IPS-15b (cell line): Measurements from ENCODE around the gene SMYD3.
"Not testable (repeated sequence)": the region's sequence is repeated elsewhere in the genome, so short reads cannot be mapped to it uniquely, and the experiment has no call there.

Source experiments
- H3K27me3 ChIP-seq: one replicate; pipeline ENCODE4 v1.6.1; 2013; ENCODE audit warnings: low read length; ENCODE audit not compliant: control insufficient read depth, insufficient read depth
- H3K36me3 ChIP-seq: one replicate; pipeline ENCODE4 v1.6.1; 2013; ENCODE audit warnings: low read length; ENCODE audit not compliant: control insufficient read depth, insufficient read depth
- H3K4me1 ChIP-seq: one replicate; pipeline ENCODE4 v1.6.1; 2013; ENCODE audit warnings: mild to moderate bottlenecking, low read length; ENCODE audit not compliant: control insufficient read depth, insufficient read depth
- H3K4me3 ChIP-seq: one replicate; pipeline ENCODE4 v1.5.1; 2013; ENCODE audit warnings: low read depth, low read length
- H3K9ac ChIP-seq: one replicate; pipeline ENCODE4 v1.6.1; 2013; ENCODE audit warnings: low read depth, mild to moderate bottlenecking, low read length
- H3K9me3 ChIP-seq: one replicate; pipeline ENCODE4 v1.6.1; 2013; ENCODE audit warnings: mild to moderate bottlenecking, low read length; ENCODE audit not compliant: control insufficient read depth, insufficient read depth

SMYD3 gene

DNA sequence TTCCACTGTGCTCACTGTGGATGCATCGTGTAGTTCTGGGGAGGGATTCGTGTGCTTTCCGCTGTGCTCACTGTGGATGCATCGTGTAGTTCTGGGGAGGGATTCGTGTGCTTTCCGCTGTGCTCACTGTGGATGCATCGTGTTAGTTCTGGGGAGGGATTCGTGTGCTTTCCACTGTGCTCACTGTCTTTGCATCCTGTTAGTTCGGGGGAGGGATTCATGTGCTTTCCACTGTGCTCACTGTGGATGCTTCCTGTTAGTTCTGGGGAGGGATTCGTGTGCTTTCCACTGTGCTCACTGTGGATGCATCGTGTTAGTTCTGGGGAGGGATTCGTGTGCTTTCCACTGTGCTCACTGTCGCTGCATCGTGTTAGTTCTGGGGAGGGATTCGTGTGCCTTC lies 435.1 kb downstream of the SMYD3 start:
- H3K4me1 ChIP-seq, result peaks cover 11% of the 10 kb centered on the region
- not testable (repeated sequence) for H3K9ac ChIP-seq, H3K9me3 ChIP-seq, H3K27me3 ChIP-seq, H3K36me3 ChIP-seq, H3K4me3 ChIP-seq

GRCh38 chr1:246071561-246071960 lies 435.5 kb downstream of the SMYD3 start:
- not testable (repeated sequence) for H3K9me3 ChIP-seq, H3K36me3 ChIP-seq, H3K4me3 ChIP-seq, H3K27me3 ChIP-seq, H3K9ac ChIP-seq, H3K4me1 ChIP-seq

DNA sequence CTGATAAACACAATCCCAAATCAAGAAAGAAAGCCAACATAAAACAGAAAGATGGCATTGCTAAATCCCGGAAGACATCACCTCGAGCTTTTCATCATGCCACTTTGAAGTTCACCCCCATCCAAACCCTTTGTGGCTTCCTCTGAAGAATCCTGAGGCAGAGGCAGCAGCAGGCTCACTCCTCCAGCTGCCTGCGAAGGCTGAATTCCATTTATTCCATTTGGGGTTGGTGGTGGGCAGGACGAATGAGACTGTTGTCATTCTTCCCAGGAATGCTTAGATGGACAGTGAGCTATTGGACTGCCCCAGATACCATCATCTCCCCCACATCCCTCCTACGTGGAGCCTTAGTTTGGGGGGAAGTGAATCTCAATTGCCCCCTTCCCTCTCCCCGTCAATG lies 437.5 kb downstream of the SMYD3 start:
- Histone ChIP-seq H3K27me3 (no peaks in the 10 kb centered on the region), H3K4me1 (peaks cover 26% of the 10 kb centered on the region), H3K9ac (no peak overlapping the region), H3K36me3 (no peaks in the 10 kb centered on the region), H3K9me3 (no peaks in the 10 kb centered on the region), H3K4me3 (no peak overlapping the region)

DNA sequence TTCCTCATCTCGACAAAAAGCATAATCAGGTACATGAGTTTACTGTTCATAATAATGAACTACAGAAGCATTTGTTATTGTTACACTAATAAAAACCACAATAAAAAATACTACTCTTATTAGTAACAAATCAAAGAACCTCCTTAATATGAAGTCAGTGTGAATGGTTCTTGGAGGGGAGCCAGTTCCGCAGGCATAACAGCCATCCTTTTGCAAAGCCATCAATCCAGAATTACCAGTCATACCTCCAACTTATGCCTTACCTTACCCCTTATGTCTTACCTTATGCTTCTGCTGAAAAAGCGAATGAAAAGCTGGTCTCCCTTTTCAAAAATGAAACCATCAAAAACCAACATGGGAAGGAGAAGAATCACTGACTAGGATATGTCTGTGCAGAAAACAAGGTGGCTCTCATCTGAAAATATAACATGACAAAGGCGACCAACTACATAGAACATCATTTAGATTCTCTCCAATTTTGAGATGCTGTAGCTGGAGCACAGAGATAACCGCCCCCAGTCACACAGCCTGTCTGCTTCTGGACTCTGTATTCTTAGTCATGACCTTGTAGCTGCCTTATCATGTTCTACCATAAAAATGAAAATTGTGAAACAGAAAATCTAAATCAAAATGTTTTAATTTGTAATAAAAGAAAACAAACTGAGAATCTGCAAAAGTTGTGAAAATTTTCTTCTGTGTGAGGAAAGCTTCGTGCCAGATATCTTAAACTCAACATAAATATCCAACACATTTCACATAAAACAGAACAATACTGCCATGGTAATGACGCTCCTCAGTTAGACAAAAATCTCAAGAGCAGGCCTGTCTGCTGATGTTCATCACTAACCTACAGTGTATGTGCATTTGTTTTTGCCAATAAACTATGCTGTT lies 438.2 kb downstream of the SMYD3 start:
- Histone ChIP-seq H3K27me3 (no peaks in the 10 kb centered on the region), H3K4me3 (no peak overlapping the region), H3K36me3 (no peaks in the 10 kb centered on the region), H3K9me3 (no peaks in the 10 kb centered on the region), H3K9ac (no peak overlapping the region), H3K4me1 (peaks cover 26% of the 10 kb centered on the region)

DNA sequence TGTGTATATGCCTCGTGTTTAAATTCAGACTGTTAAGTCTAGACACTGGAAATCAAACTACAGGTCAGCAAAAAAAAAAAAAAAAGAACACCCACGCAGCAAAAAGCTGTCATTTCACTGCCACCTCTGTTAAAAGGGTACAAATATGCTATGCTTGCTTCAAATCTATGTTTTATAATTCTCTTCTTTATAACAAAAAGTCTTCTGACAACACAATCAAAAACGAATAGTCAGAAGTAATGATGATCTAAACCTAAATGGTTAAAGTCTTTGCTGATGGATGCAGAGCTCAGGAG lies 438.9 kb downstream of the SMYD3 start:
- no peaks in the 10 kb centered on the region for H3K36me3 ChIP-seq

DNA sequence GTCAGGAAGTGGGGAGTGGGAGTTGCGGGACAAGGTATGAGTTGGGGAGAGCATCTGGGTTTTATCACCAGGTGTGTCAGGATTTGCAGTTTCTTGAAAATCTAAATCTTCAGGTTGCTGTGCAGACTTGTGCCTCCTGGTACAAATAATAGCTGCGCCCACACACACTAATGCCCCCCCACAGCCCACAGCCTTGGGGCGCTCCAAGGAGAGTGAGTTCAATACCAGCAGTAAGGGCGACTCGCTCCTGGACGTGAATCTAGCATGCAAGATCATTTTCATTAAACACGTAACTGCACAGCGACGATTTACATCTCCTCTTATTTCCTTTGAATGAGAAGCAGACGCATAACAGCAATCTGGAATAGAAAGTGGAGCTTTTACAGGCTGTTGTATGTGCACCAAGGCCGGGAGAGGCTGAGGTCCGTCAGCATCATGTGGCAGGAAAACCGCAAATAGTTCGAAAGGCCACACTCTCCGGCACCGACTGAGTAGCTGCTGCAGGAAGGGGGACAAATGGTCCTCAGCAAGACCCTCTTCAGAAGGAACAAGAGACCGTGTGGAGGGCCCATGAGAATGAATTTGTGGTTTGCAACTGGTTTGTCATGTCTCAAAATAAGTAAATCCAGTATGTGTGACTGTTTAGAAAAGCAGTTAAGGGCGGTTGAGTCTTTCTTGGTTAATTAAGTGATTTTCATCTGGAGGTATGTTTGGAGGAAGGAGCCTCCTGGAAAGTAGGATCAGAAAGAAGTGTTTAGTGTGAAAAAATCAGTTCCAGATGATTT lies 439.5 kb downstream of the SMYD3 start:
- H3K4me1 ChIP-seq, result peaks cover 26% of the 10 kb centered on the region
- no peaks in the 10 kb centered on the region for H3K27me3 ChIP-seq

More for the DNA sequence above, 438.9 kb downstream of the SMYD3 start:
- no peaks in the 10 kb centered on the region for H3K9me3 ChIP-seq
- H3K4me3 ChIP-seq, result no peak overlapping the region
- no peak overlapping the region for H3K9ac ChIP-seq
- H3K4me1 ChIP-seq, result peaks cover 26% of the 10 kb centered on the region
- no peaks in the 10 kb centered on the region for H3K27me3 ChIP-seq

GRCh38 chr1:246066573-246066972 lies 440.5 kb downstream of the SMYD3 start:
- no peaks in the 10 kb centered on the region for H3K36me3 ChIP-seq
- H3K4me3 ChIP-seq, result peak overlapping the region; percentile 18
- no peaks in the 10 kb centered on the region for H3K9me3 ChIP-seq
- H3K27me3 ChIP-seq, result no peaks in the 10 kb centered on the region
- peaks cover 26% of the 10 kb centered on the region for H3K4me1 ChIP-seq
- no peak overlapping the region for H3K9ac ChIP-seq

More for the DNA sequence above, 439.5 kb downstream of the SMYD3 start:
- Histone ChIP-seq H3K9me3 (no peaks in the 10 kb centered on the region), H3K9ac (no peak overlapping the region), H3K36me3 (no peaks in the 10 kb centered on the region), H3K4me3 (no peak overlapping the region)

DNA sequence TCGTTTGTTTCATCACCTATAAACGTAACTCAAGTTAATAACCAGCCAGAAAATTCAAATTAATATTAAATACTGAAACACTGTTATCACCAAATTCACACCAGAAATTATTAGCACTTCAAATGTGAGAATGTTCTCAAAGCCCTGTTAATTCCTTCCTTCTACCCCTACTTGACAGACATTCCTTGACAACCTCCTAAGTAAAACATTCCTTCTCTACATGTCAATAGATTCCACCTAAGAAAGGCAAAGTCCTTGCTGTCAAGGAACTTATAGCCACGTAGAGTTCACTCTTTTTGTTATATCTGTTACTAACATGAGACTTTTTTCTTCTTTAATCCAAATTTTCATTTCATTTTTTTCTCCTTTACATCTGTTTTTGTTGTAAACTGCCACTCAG lies 441.5 kb downstream of the SMYD3 start:
- H3K36me3 ChIP-seq, result no peaks in the 10 kb centered on the region
- H3K4me3 ChIP-seq, result no peak overlapping the region
- no peaks in the 10 kb centered on the region for H3K9me3 ChIP-seq
- H3K27me3 ChIP-seq, result no peaks in the 10 kb centered on the region
- no peak overlapping the region for H3K9ac ChIP-seq
- peaks cover 26% of the 10 kb centered on the region for H3K4me1 ChIP-seq

DNA sequence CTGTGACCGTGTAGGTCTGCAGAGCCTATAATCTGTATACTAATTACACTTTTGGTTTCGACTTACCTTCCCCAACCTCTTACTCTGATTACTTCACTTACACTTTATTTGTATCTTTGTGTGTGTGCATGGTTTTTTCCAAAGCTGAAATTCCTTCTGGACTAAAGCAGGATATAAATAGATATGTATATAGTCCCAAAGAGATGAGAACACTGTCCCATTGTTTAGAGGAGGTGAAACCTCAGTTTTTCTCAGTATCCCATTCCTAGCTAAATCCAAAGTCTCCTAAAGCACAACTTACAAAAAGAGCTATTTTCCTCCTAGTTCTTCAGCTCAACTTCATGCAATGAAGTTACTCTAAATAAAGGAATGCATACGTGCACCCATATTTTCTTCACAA lies 442.2 kb downstream of the SMYD3 start:
- Histone ChIP-seq H3K4me3 (no peak overlapping the region), H3K9ac (no peak overlapping the region), H3K36me3 (no peaks in the 10 kb centered on the region), H3K4me1 (peaks cover 26% of the 10 kb centered on the region), H3K27me3 (no peaks in the 10 kb centered on the region), H3K9me3 (no peaks in the 10 kb centered on the region)

GRCh38 chr1:246063013-246063616 lies 444.0 kb downstream of the SMYD3 start:
- no peak overlapping the region for H3K4me3 ChIP-seq

GRCh38 chr1:246058466-246058865 lies 448.6 kb downstream of the SMYD3 start:
- no peaks in the 10 kb centered on the region for H3K27me3 ChIP-seq
- H3K4me1 ChIP-seq, result no peaks in the 10 kb centered on the region
- no peak overlapping the region for H3K9ac ChIP-seq
- no peaks in the 10 kb centered on the region for H3K9me3 ChIP-seq
- no peaks in the 10 kb centered on the region for H3K36me3 ChIP-seq
- H3K4me3 ChIP-seq, result no peak overlapping the region

More at GRCh38 chr1:246063013-246063616, 444.0 kb downstream of the SMYD3 start:
- peaks cover 23% of the 10 kb centered on the region for H3K4me1 ChIP-seq
- H3K9me3 ChIP-seq, result no peaks in the 10 kb centered on the region
- H3K27me3 ChIP-seq, result no peaks in the 10 kb centered on the region
- H3K36me3 ChIP-seq, result no peaks in the 10 kb centered on the region
- H3K9ac ChIP-seq, result no peak overlapping the region
